GM12801 (cell line): ENCODE measurements around the gene DCTN4.

Experiments used
- CTCF ChIP-seq: IDR thresholded peaks from one replicate; pipeline ENCODE4 v1.5.1; 2011; ENCODE audit warnings: control low read depth; ENCODE audit not compliant: insufficient read length; ENCODE audit errors: extremely low read depth

The DCTN4 gene

GRCh38 chr5:150689120-150689519 is 69.7 kb downstream of the DCTN4 start:
- no peak for TF ChIP-seq CTCF

- TF ChIP-seq CTCF: no peak
These were observed 82.2 kb downstream of the DCTN4 start for GRCh38 chr5:150676578-150676977.

- TF ChIP-seq CTCF: no peak
These were observed 83.7 kb downstream of the DCTN4 start for GRCh38 chr5:150675069-150675468.

GRCh38 chr5:150674341-150674821 is 84.4 kb downstream of the DCTN4 start:
- TF ChIP-seq CTCF: no peak

GRCh38 chr5:150672884-150673275 is 85.9 kb downstream of the DCTN4 start:
- TF ChIP-seq CTCF: no peak

GRCh38 chr5:150672237-150672883 is 86.5 kb downstream of the DCTN4 start:
- no peak for TF ChIP-seq CTCF

GRCh38 chr5:150671509-150672236 is 87.1 kb downstream of the DCTN4 start:
- no peak for TF ChIP-seq CTCF
